Activated gamma-delta T cell treated with anti-CD3 and anti-CD28 coated beads, Interleukin-2, amount 50 U/mL, for 16 hours (primary cell): Measurements from ENCODE around the gene B3GALT6.
"Not testable (repeated sequence)": the region's sequence is repeated elsewhere in the genome, so short reads cannot be mapped to it uniquely, and the experiment has no call there.

Source experiments
- DNase-seq: peaks from one replicate; pipeline ENCODE4 v3.0.0-alpha.2; 2020; ENCODE audit warnings: low read depth

Gene B3GALT6

GRCh38 chr1:1232208-1232795 is at the start of gene B3GALT6:
Gene B3GALT6, plus strand, starts transcription at chr1:1232237. Its CDS starts 42 bp downstream, at chr1:1232279.
- DNase-seq = no peak

GRCh38 chr1:1182491-1183220 is 49.4 kb upstream of the B3GALT6 start:
- no peak for DNase-seq

- no peak for DNase-seq
These were observed 48.8 kb upstream of the B3GALT6 start for GRCh38 chr1:1183221-1183747.

GRCh38 chr1:1183833-1184775 is 47.9 kb upstream of the B3GALT6 start:
- DNase-seq = no peak

GRCh38 chr1:1185101-1185765 is 46.8 kb upstream of the B3GALT6 start:
- no peak for DNase-seq

- DNase-seq = no peak
These were observed 44.1 kb upstream of the B3GALT6 start for GRCh38 chr1:1187938-1188337.

- no peak for DNase-seq
These were observed 42.9 kb upstream of the B3GALT6 start for GRCh38 chr1:1189111-1189510.

GRCh38 chr1:1191734-1192133 is 40.3 kb upstream of the B3GALT6 start:
- DNase-seq = no peak

GRCh38 chr1:1194723-1195122 is 37.3 kb upstream of the B3GALT6 start:
- DNase-seq = no peak

- not testable (repeated sequence) for DNase-seq
These were observed 36.3 kb upstream of the B3GALT6 start for GRCh38 chr1:1195726-1196125.

- no peak for DNase-seq
These were observed 35.4 kb upstream of the B3GALT6 start for GRCh38 chr1:1196431-1197187.

GRCh38 chr1:1197188-1197500 is 34.9 kb upstream of the B3GALT6 start:
- DNase-seq = no peak

- DNase-seq = no peak
These were observed 34.2 kb upstream of the B3GALT6 start for GRCh38 chr1:1197551-1198422.

- DNase-seq = no peak
These were observed 33.5 kb upstream of the B3GALT6 start for GRCh38 chr1:1198423-1199140.

GRCh38 chr1:1199141-1199960 is 32.7 kb upstream of the B3GALT6 start:
- no peak for DNase-seq

- no peak for DNase-seq
These were observed 31.8 kb upstream of the B3GALT6 start for GRCh38 chr1:1199961-1200875.
